ENCODE data around the gene SERPINA12.

DNA sequence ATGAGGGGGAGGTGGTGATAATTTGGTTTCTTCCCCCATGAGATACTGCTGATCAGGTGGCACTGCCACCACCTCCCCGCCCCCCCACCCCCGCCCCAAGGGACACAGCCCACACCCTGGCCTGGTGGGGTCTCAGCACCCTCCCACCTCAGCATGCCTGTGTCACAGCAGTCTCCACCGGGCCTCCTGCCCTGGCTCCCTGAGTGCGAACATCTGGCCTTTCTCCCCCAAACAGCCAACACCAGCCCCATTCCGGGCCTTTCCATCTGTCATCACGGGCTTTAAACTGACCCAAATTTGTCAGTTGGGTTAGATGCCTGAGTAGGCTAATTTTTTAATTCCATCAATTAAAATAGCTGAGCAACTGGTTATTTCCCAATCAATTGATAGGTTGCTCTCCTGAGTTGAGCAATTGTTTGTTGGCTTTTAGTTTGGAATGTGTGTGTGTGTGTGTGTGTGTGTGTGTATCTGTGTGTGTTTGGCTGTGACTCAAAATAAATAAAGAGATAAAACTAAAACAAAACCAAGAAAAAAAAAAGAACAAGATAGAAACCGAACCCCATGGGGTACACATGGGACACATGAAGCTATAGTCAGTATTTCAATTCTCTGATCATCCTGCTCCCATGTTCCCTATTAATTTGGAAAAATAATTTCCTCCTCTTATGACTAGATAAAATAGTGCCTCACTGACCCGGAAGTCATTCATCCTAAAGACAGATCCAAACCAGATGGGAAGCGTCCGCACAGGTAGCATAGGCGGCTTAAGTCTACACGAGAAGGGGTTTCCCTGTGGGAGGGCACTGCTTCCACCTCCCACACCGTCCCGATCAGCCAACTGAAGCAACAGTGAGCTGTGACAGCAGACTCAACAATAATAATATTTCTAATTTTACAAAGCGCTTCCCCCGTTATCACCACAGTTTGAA is 7.4 kb downstream of the SERPINA12 start:
- TF ChIP-seq POLR2A (IDR thresholded peaks at IDR 0.05; ENCODE audit: low read depth, low read length) (no peak), POLR2AphosphoS5 (IDR thresholded peaks at IDR 0.05; ENCODE audit: low read depth, low read length) (no peak), TAF1 (IDR thresholded peaks at IDR 0.05; ENCODE audit: low read depth, low read length) (no peak)

Data from GM12891 (cell line).